Brain pericyte (primary cell): ENCODE results near the gene MRPS27.

Experiments
- DNase-seq: peaks from one replicate; pipeline ENCODE4 v3.0.0-alpha.2; 2012; ENCODE audit warnings: low read depth, low spot score

Gene MRPS27

GRCh38 chr5:72204946-72205345 is 115.1 kb downstream of the MRPS27 start:
- no peak for DNase-seq

- no peak for DNase-seq
These were observed 116.7 kb downstream of the MRPS27 start for GRCh38 chr5:72203251-72203845.

GRCh38 chr5:72202331-72202825 is 117.7 kb downstream of the MRPS27 start:
- DNase-seq: no peak

GRCh38 chr5:72199681-72200080 is 120.4 kb downstream of the MRPS27 start:
- DNase-seq: no peak

- DNase-seq: no peak
These were observed 122.6 kb downstream of the MRPS27 start for GRCh38 chr5:72197393-72197792.

GRCh38 chr5:72195581-72195980 is 124.5 kb downstream of the MRPS27 start:
- no peak for DNase-seq

GRCh38 chr5:72194846-72195245 is 125.2 kb downstream of the MRPS27 start:
- DNase-seq: no peak

GRCh38 chr5:72191404-72191803 is 128.6 kb downstream of the MRPS27 start:
- no peak for DNase-seq

GRCh38 chr5:72189146-72189545 is 130.9 kb downstream of the MRPS27 start:
- no peak for DNase-seq

GRCh38 chr5:72188166-72188565 is 131.9 kb downstream of the MRPS27 start:
- DNase-seq: no peak

GRCh38 chr5:72187388-72188075 is 132.5 kb downstream of the MRPS27 start:
- no peak for DNase-seq

GRCh38 chr5:72185496-72186329 is 134.3 kb downstream of the MRPS27 start:
- no peak for DNase-seq

- DNase-seq: no peak
These were observed 135.6 kb downstream of the MRPS27 start for GRCh38 chr5:72184408-72184807.

GRCh38 chr5:72183101-72183520 is 136.9 kb downstream of the MRPS27 start:
- no peak for DNase-seq

GRCh38 chr5:72182686-72183085 is 137.4 kb downstream of the MRPS27 start:
- no peak for DNase-seq

- no peak for DNase-seq
These were observed 139.1 kb downstream of the MRPS27 start for GRCh38 chr5:72180925-72181324.

- no peak for DNase-seq
These were observed 140.1 kb downstream of the MRPS27 start for GRCh38 chr5:72179816-72180440.

GRCh38 chr5:72179028-72179815 is 140.8 kb downstream of the MRPS27 start:
- peak; percentile 38 for DNase-seq

GRCh38 chr5:72177538-72177937 is 142.5 kb downstream of the MRPS27 start:
- no peak for DNase-seq

GRCh38 chr5:72172786-72173185 is 147.3 kb downstream of the MRPS27 start:
- DNase-seq: no peak

- DNase-seq: no peak
These were observed 148.4 kb downstream of the MRPS27 start for GRCh38 chr5:72171667-72172066.
